GM23338 (cell line): ENCODE measurements around the gene CDC16. TPM values are rescaled to one million over a fixed set of nuclear protein-coding genes. Genes with fewer than 3 reads are reported as not detected.

ENCODE experiments used
- ATAC-seq: fragments of 200-7000 bp; cut with Tn5 transposase; 3 replicates; pipeline ENCODE4 v1.9.1; 2020
- DNase-seq: peaks from one replicate; pipeline ENCODE4 v3.0.0-alpha.2; 2015; ENCODE audit warnings: low spot score
- H2AFZ ChIP-seq: fragments of 200-600 bp; sonication (generic); 2 replicates; pipeline ENCODE4 v1.8.0; 2016; ENCODE audit warnings: antibody characterized with exemption, mild to moderate bottlenecking, moderate library complexity
- H3F3A ChIP-seq: fragments of 200-600 bp; sonication (generic); replicated peaks from 2 replicates; pipeline ENCODE4 v1.8.0; 2017; ENCODE audit warnings: antibody characterized with exemption, mixed run types, low read depth
- H3K27ac ChIP-seq: fragments of 200-600 bp; sonication (generic); 2 replicates; pipeline ENCODE4 v1.6.1; 2016; ENCODE audit warnings: low read depth
- H3K27me3 ChIP-seq: fragments of 200-600 bp; sonication (generic); 2 replicates; pipeline ENCODE4 v1.8.0; 2016; ENCODE audit warnings: mild to moderate bottlenecking, mixed run types, moderate library complexity; ENCODE audit not compliant: insufficient read depth
- H3K36me3 ChIP-seq: fragments of 200-600 bp; sonication (generic); 2 replicates; pipeline ENCODE4 v1.8.0; 2016; ENCODE audit warnings: mild to moderate bottlenecking; ENCODE audit not compliant: insufficient read depth
- H3K4me1 ChIP-seq: fragments of 200-600 bp; sonication (generic); 2 replicates; pipeline ENCODE4 v1.8.0; 2016; ENCODE audit warnings: mild to moderate bottlenecking, moderate library complexity; ENCODE audit not compliant: insufficient read depth
- H3K4me2 ChIP-seq: fragments of 200-600 bp; sonication (generic); 2 replicates; pipeline ENCODE4 v1.7.1; 2017; ENCODE audit warnings: mixed run types
- H3K4me3 ChIP-seq: fragments of 200-600 bp; sonication (generic); 2 replicates; pipeline ENCODE4 v1.6.1; 2016; ENCODE audit warnings: mixed run types
- H3K79me2 ChIP-seq: fragments of 200-600 bp; sonication (generic); replicated peaks from 2 replicates; pipeline ENCODE4 v1.8.0; 2017; ENCODE audit warnings: mild to moderate bottlenecking; ENCODE audit not compliant: insufficient read depth
- H3K9me2 ChIP-seq: fragments of 200-600 bp; sonication (generic); 2 replicates; pipeline ENCODE4 v1.8.0; 2017; ENCODE audit not compliant: insufficient read depth
- H4K20me1 ChIP-seq: fragments of 200-600 bp; sonication (generic); replicated peaks from 2 replicates; pipeline ENCODE4 v1.8.0; 2017; ENCODE audit warnings: mild to moderate bottlenecking; ENCODE audit not compliant: insufficient read depth
- H3K27ac Mint-ChIP-seq: 2 replicates; pipeline ENCODE4 v1.8.0; 2020; ENCODE audit warnings: inconsistent platforms, mild to moderate bottlenecking, moderate library complexity, mixed read lengths
- H3K27me3 Mint-ChIP-seq: 3 replicates; pipeline ENCODE4 v1.8.0; 2022; ENCODE audit warnings: low read depth, mild to moderate bottlenecking, moderate library complexity, mixed read lengths, inconsistent platforms; ENCODE audit not compliant: insufficient read depth, poor library complexity
- H3K36me3 Mint-ChIP-seq: 3 replicates; pipeline ENCODE4 v1.8.0; 2021; ENCODE audit warnings: low read depth, mild to moderate bottlenecking, inconsistent platforms, moderate library complexity, mixed read lengths
- H3K4me1 Mint-ChIP-seq: 3 replicates; pipeline ENCODE4 v1.8.0; 2020; ENCODE audit warnings: mild to moderate bottlenecking, inconsistent platforms, mixed read lengths
- H3K4me3 Mint-ChIP-seq: 3 replicates; pipeline ENCODE4 v1.8.0; 2021; ENCODE audit warnings: moderate library complexity, mild to moderate bottlenecking, inconsistent platforms, mixed read lengths
- H3K9me3 Mint-ChIP-seq: 3 replicates; pipeline ENCODE4 v1.8.0; 2020; ENCODE audit warnings: moderate library complexity, mild to moderate bottlenecking, inconsistent platforms, mixed read lengths
- CREB1 ChIP-seq: fragments of 250-450 bp; sonication (Bioruptor Pico); IDR thresholded peaks from 2 replicates; pipeline ENCODE4 v1.5.0; 2020; ENCODE audit warnings: low read depth, mild to moderate bottlenecking, moderate library complexity
- ETS1 ChIP-seq: IDR thresholded peaks from 2 replicates; pipeline ENCODE4 v1.6.1; 2016; ENCODE audit warnings: antibody characterized with exemption
- EZH2 ChIP-seq: fragments of 200-600 bp; sonication (generic); IDR thresholded peaks from one replicate; pipeline ENCODE4 v1.8.0; 2017; ENCODE audit warnings: antibody characterized with exemption, mild to moderate bottlenecking, low read depth; ENCODE audit not compliant: unreplicated experiment
- JUNB ChIP-seq: IDR thresholded peaks from one replicate; pipeline ENCODE4 v1.6.1; 2016; ENCODE audit warnings: antibody characterized with exemption; ENCODE audit not compliant: unreplicated experiment
- NANOG ChIP-seq: IDR thresholded peaks from 2 replicates; pipeline ENCODE4 v1.6.1; 2016; ENCODE audit warnings: antibody characterized with exemption, borderline replicate concordance
- POLR2AphosphoS5 ChIP-seq: IDR thresholded peaks from 2 replicates; pipeline ENCODE4 v1.6.1; 2016; ENCODE audit warnings: antibody characterized with exemption, low read depth
- REST ChIP-seq: IDR thresholded peaks from one replicate; pipeline ENCODE4 v1.6.1; 2018; ENCODE audit warnings: antibody characterized with exemption; ENCODE audit not compliant: unreplicated experiment
- ZNF114 ChIP-seq: fragments of 250-450 bp; sonication (Bioruptor Pico); IDR thresholded peaks from 2 replicates; pipeline ENCODE4 v1.5.0; 2020; ENCODE audit warnings: mild to moderate bottlenecking, moderate library complexity
- ZNF331 ChIP-seq: fragments of 250-450 bp; sonication (Bioruptor Pico); IDR thresholded peaks from 2 replicates; pipeline ENCODE4 v1.5.0; 2020; ENCODE audit warnings: low read depth, mild to moderate bottlenecking, moderate library complexity
- ZNF462 ChIP-seq: fragments of 250-450 bp; sonication (Bioruptor Pico); IDR thresholded peaks from 2 replicates; pipeline ENCODE4 v1.5.0; 2020; ENCODE audit warnings: mild to moderate bottlenecking, moderate library complexity
- long read RNA-seq: library from polyadenylated mRNA; unstranded; transcript quantifications from one replicate; pipeline ENCODE4 v2.0.0, GENCODE V29; 2020; ENCODE audit not compliant: unreplicated experiment
- polyA plus RNA-seq: library from polyadenylated mRNA; unstranded; fragments of >200 nt; fragmentation: Nextera tagmentation; extraction: Ambion mirVana; gene quantifications from 2 replicates; pipeline ENCODE4 v1.2.1, GENCODE V29; 2016
- total RNA-seq: library from RNA; depleted of rRNA; stranded (reverse); fragments of >200 nt; shearing (Covaris generic); gene quantifications from 2 replicates; pipeline ENCODE4 v1.2.3, GENCODE V29; 2014; rRNA removed

The CDC16 gene
- total RNA-seq (84.2 and 86.1 TPM in 2 replicates), polyA plus RNA-seq (91.3 and 95.9 TPM in 2 replicates)
- long read RNA-seq, transcript CDC16-203 (18 exons, 2,203 nt): major isoform, 11 of 28 reads
- long read RNA-seq, partial matches to known transcripts: 4 of 28 reads
- long read RNA-seq, other reads (novel, unspliced or antisense): 9 of 28 reads

GRCh38 chr13:114234645-114235421, at the start of gene CDC16:
Gene CDC16, plus strand, starts transcription at chr13:114234897. Its CDS starts 188 bp downstream, at chr13:114235085.
- H2AFZ ChIP-seq: 0 out of 2 replicates have a peak within 1 kb of the TSS, but pooled peaks have one; percentile 33
- H3K9me2 ChIP-seq: no peaks in the 10 kb centered on the region
- peak within 1 kb of the TSS; percentile 78 for H3K27ac Mint-ChIP-seq
- peak within 1 kb of the TSS; percentile 79 for H3K4me2 ChIP-seq
- peak; percentile 68 for TF ChIP-seq POLR2AphosphoS5
- TF ChIP-seq ZNF114: 0 out of 2 replicates have a peak, but pooled peaks have one; percentile 44
- peak; percentile 59; the same call in 1 of the 2 replicates for TF ChIP-seq CREB1
- no peak for TF ChIP-seq NANOG
- TF ChIP-seq EZH2: no peak
- TF ChIP-seq ZNF462 (CRISPR knock-in tag): no peak
- TF ChIP-seq ETS1: peak; percentile 58; the same call in 1 of the 2 replicates
- no peak for TF ChIP-seq REST
- no peak for TF ChIP-seq JUNB
- TF ChIP-seq ZNF331: no peak
- peaks cover 42% of the 10 kb centered on the region for H3K36me3 Mint-ChIP-seq
- H3K9me3 Mint-ChIP-seq: peaks cover 4% of the 10 kb centered on the region
- H3K4me1 Mint-ChIP-seq: peaks cover 45% of the 10 kb centered on the region
- H3K4me3 ChIP-seq: peak within 1 kb of the TSS; percentile 60
- no peaks in the 10 kb centered on the region for H3K27me3 ChIP-seq
- peaks cover 36% of the 10 kb centered on the region for H3K79me2 ChIP-seq
- H3K27me3 Mint-ChIP-seq: peaks cover 7% of the 10 kb centered on the region
- H3F3A ChIP-seq: no peaks in the 10 kb centered on the region; the same call in 1 of the 2 replicates
- H3K36me3 ChIP-seq: peaks cover 25% of the 10 kb centered on the region
- peaks cover 14% of the 10 kb centered on the region for H4K20me1 ChIP-seq
- peaks cover 24% of the 10 kb centered on the region for H3K4me1 ChIP-seq
- no peak within 1 kb of the TSS for H3K27ac ChIP-seq
- H3K4me3 Mint-ChIP-seq: peak within 1 kb of the TSS; percentile 93
- DNase-seq (peak; percentile 97), ATAC-seq (peak; percentile 85)
